Cardiac muscle cell (in vitro differentiated cells and primary cell): ENCODE measurements around the gene DCAF15. TPM values are rescaled to one million over a fixed set of nuclear protein-coding genes. Genes with fewer than 3 reads are reported as not detected.
A peak's percentile ranks its signal among the peaks of the same experiment; 100 is the strongest.

ENCODE experiments used
- DNase-seq, 2 donors: peaks; one replicate each; pipeline versions ENCODE4 v3.0.0 to v3.0.0-alpha.2; 2010 to 2017; ENCODE audit warnings: low read depth in 1 of 2, low spot score in 1 of 2
- H3K27ac ChIP-seq: fragments of 200-600 bp; sonication (generic); 2 replicates; pipeline ENCODE4 v1.5.1; 2016
- H3K27me3 ChIP-seq: fragments of 200-600 bp; sonication (generic); 2 replicates; pipeline ENCODE4 v1.6.0; 2016; ENCODE audit warnings: control low read depth
- H3K36me3 ChIP-seq: fragments of 200-600 bp; sonication (generic); 2 replicates; pipeline ENCODE4 v1.5.1; 2016; ENCODE audit warnings: control low read depth
- H3K4me1 ChIP-seq: fragments of 200-600 bp; sonication (generic); 2 replicates; pipeline ENCODE4 v1.8.1; 2017; ENCODE audit warnings: low read depth, mild to moderate bottlenecking, mixed run types
- H3K4me3 ChIP-seq: fragments of 200-600 bp; sonication (generic); 2 replicates; pipeline ENCODE4 v1.5.1; 2016; ENCODE audit warnings: mild to moderate bottlenecking
- H3K9me3 ChIP-seq: fragments of 200-600 bp; sonication (generic); 2 replicates; pipeline ENCODE4 v1.5.1; 2017; ENCODE audit warnings: low read depth, mild to moderate bottlenecking, control low read depth
- polyA plus RNA-seq: library from polyadenylated mRNA; unstranded; fragments of >200 nt; fragmentation: Nextera tagmentation; extraction: Ambion mirVana; gene quantifications from 2 replicates; pipeline ENCODE4 v1.2.1, GENCODE V29; 2016
- total RNA-seq: library from RNA; depleted of rRNA; stranded (reverse); fragments of >200 nt; gene quantifications from 2 replicates; pipeline ENCODE4 v1.2.3, GENCODE V29; 2016
- TF ChIP-seq, protein P1 (sequence below): IDR thresholded peaks from 2 replicates; pipeline ENCODE4 v1.5.1; 2012; ENCODE audit warnings: low read depth, mild to moderate bottlenecking, low read length

Gene DCAF15
- total and polyA plus RNA-seq, 2 experiments from 2014 or later, result 33.3 to 44.6 TPM

DNA sequence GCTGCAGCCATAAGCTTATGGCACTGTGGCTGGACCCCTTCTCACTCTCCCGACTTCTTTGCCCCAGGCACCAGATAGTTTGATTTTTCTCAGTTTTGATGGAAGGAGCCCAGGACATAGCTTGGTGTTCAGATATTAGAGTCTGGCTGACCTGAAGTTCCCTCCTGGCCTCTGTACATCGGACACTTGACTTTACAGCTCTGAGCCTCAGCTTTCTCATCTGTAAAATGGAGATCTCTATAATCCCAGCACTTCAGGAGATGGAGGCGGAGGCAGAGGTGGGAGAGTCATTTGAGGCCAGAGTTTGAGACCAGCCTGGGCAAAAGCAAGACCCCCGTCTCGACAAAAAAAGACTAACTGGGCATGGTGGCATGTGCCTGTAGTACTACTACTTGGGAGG lies 45.4 kb upstream of the DCAF15 start:
- Histone ChIP-seq H3K9me3 (no peaks in the 10 kb centered on the region), H3K4me3 (peak overlapping the region; percentile 80), H3K36me3 (peaks cover 6% of the 10 kb centered on the region), H3K27me3 (no peaks in the 10 kb centered on the region), H3K4me1 (peaks cover 4% of the 10 kb centered on the region), H3K27ac (no peak overlapping the region)
- TF ChIP-seq, protein P1, sequence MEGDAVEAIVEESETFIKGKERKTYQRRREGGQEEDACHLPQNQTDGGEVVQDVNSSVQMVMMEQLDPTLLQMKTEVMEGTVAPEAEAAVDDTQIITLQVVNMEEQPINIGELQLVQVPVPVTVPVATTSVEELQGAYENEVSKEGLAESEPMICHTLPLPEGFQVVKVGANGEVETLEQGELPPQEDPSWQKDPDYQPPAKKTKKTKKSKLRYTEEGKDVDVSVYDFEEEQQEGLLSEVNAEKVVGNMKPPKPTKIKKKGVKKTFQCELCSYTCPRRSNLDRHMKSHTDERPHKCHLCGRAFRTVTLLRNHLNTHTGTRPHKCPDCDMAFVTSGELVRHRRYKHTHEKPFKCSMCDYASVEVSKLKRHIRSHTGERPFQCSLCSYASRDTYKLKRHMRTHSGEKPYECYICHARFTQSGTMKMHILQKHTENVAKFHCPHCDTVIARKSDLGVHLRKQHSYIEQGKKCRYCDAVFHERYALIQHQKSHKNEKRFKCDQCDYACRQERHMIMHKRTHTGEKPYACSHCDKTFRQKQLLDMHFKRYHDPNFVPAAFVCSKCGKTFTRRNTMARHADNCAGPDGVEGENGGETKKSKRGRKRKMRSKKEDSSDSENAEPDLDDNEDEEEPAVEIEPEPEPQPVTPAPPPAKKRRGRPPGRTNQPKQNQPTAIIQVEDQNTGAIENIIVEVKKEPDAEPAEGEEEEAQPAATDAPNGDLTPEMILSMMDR, result no peak
- no peak for DNase-seq

DNA sequence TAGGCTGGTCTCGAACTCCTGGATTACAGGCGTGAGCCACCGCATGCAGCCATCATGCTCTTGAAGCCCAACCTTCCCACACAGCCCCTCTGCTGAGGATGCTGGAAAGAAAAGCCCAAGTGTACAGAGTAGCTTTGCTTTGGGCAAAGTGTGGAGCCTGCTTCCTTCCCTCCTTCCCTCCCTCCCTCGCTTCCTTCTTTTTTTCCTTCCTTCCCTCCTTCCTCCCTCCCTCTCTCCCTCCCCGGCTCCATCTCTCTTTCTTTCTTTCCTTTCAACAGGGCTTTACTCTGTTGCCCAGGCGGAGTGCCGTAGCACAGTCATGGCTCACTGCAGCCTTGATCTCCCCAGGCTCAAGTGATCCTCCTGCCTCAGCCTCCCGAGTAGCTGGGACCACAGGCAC lies 43.6 kb upstream of the DCAF15 start:
- Histone ChIP-seq H3K27ac (no peak overlapping the region), H3K9me3 (no peaks in the 10 kb centered on the region), H3K4me3 (no peak overlapping the region), H3K27me3 (no peaks in the 10 kb centered on the region), H3K4me1 (peaks cover 4% of the 10 kb centered on the region), H3K36me3 (peaks cover 12% of the 10 kb centered on the region)
- no peak for DNase-seq
- TF ChIP-seq, protein P1, result no peak

DNA sequence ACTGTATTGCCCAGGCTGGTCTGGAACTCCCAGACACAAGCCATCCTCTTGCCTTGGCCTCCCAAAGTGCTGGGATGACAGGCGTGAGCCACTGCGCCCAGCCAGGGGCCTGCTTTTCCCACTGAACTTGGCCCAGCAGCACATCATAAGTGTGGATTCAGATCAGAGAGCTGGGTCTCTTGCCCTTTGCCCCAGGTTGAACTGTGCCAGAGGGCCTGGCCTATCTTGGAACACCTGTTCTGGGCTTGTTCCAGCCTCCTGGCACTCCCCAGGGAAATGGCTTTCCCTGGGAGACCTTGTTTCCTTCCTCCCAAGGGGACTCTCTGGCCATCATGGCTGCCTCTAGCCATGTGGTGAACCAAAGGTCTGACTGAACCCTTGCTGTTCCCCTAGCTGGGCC lies 42.9 kb upstream of the DCAF15 start:
- Histone ChIP-seq H3K4me1 (peaks cover 4% of the 10 kb centered on the region), H3K9me3 (no peaks in the 10 kb centered on the region), H3K27ac (no peak overlapping the region), H3K36me3 (peaks cover 16% of the 10 kb centered on the region), H3K4me3 (no peak overlapping the region), H3K27me3 (no peaks in the 10 kb centered on the region)
- TF ChIP-seq, protein P1, result no peak
- no peak for DNase-seq

- Histone ChIP-seq H3K9me3 (no peaks in the 10 kb centered on the region), H3K27me3 (no peaks in the 10 kb centered on the region), H3K4me3 (no peak overlapping the region), H3K27ac (no peak overlapping the region), H3K36me3 (peaks cover 30% of the 10 kb centered on the region), H3K4me1 (no peaks in the 10 kb centered on the region)
- DNase-seq, result no peak
- TF ChIP-seq, protein P1, result no peak
Measured at GRCh38 chr19:13913352-13913751, 39.0 kb upstream of the DCAF15 start.

GRCh38 chr19:13914777-13915176 lies 37.5 kb upstream of the DCAF15 start:
- Histone ChIP-seq H3K36me3 (peaks cover 33% of the 10 kb centered on the region), H3K27me3 (no peaks in the 10 kb centered on the region), H3K27ac (no peak overlapping the region), H3K9me3 (no peaks in the 10 kb centered on the region), H3K4me1 (no peaks in the 10 kb centered on the region), H3K4me3 (no peak overlapping the region)
- DNase-seq, result no peak
- TF ChIP-seq, protein P1, result no peak
